Liver (tissue), 3 donors: ENCODE measurements around the gene CEACAM6.

Experiments
- EGR1 ChIP-seq, 2 donors: IDR thresholded peaks; 2 replicates each; pipeline ENCODE4 v1.6.1; 2016 to 2018; ENCODE audit warnings: antibody characterized with exemption in 2 of 2, low read depth in 2 of 2
- FOXA1 ChIP-seq: IDR thresholded peaks from 2 replicates; pipeline ENCODE4 v1.6.1; 2016; ENCODE audit warnings: antibody characterized with exemption
- GABPA ChIP-seq, 2 donors: IDR thresholded peaks in 1 of 2; conservative IDR thresholded peaks in 1 of 2; 2 replicates each; pipeline ENCODE4 v1.6.1; 2016; ENCODE audit warnings: antibody characterized with exemption in 2 of 2, mild to moderate bottlenecking in 1 of 2, moderate library complexity in 1 of 2
- JUND ChIP-seq, 2 donors: IDR thresholded peaks; 2 replicates each; pipeline ENCODE4 v1.6.1; 2016; ENCODE audit warnings: antibody characterized with exemption in 2 of 2
- RAD21 ChIP-seq, 2 donors: IDR thresholded peaks; 2 replicates each; pipeline ENCODE4 v1.6.1; 2016; ENCODE audit warnings: antibody characterized with exemption in 2 of 2, mild to moderate bottlenecking in 2 of 2
- RXRA ChIP-seq, 2 donors: IDR thresholded peaks; 2 replicates each; pipeline ENCODE4 v1.6.1; 2017 to 2018; ENCODE audit warnings: antibody characterized with exemption in 2 of 2, mild to moderate bottlenecking in 1 of 2
- SP1 ChIP-seq: IDR thresholded peaks from 2 replicates; pipeline ENCODE4 v1.6.1; 2018; ENCODE audit warnings: antibody characterized with exemption, mild to moderate bottlenecking
- TAF1 ChIP-seq: conservative IDR thresholded peaks from 2 replicates; pipeline ENCODE4 v1.6.1; 2016; ENCODE audit warnings: antibody characterized with exemption, mild to moderate bottlenecking
- YY1 ChIP-seq: IDR thresholded peaks from 2 replicates; pipeline ENCODE4 v1.6.1; 2016; ENCODE audit warnings: antibody characterized with exemption, mild to moderate bottlenecking
- TF ChIP-seq, protein P1 (sequence below): fragments of 150-350 bp; IDR thresholded peaks from 2 replicates; pipeline ENCODE4 v1.5.1; 2017; ENCODE audit warnings: improper control_type of control experiment, low read depth, low read length; ENCODE audit not compliant: missing input control
- TF ChIP-seq, protein P2 (sequence below): IDR thresholded peaks from 2 replicates; pipeline ENCODE4 v1.6.1; 2016; ENCODE audit warnings: antibody characterized with exemption, mild to moderate bottlenecking
- TF ChIP-seq, protein P3 (sequence below): IDR thresholded peaks from 2 replicates; pipeline ENCODE4 v1.6.1; 2016; ENCODE audit warnings: antibody characterized with exemption
- TF ChIP-seq, protein P4 (sequence below): IDR thresholded peaks from 2 replicates; pipeline ENCODE4 v1.6.1; 2016; ENCODE audit warnings: antibody characterized with exemption
- TF ChIP-seq, protein P5 (sequence below): IDR thresholded peaks from 2 replicates; pipeline ENCODE4 v1.6.1; 2016; ENCODE audit warnings: antibody characterized with exemption
- donor health status: healthy.
- donor health status: healthy.

DNA sequence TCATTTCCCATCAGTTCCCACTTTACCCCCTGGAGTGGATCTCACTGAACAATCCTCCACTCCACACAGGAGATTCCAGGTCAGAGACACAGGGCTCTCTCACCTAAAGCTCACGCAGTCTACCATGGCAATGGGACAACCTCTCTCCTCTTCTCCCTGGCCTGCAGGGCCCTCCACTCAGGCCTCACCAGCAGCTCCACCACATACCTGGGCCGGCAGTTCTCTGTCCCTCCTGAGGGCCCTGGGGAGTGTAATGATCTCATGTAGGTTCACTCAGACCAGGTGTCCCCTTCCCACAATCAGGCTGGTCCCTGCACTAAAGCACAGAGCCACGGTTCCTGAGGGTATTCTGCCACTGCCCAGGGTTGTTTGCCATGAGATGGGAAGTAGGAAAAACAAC, 56.7 kb downstream of the CEACAM6 start:
- TF ChIP-seq, protein P1, sequence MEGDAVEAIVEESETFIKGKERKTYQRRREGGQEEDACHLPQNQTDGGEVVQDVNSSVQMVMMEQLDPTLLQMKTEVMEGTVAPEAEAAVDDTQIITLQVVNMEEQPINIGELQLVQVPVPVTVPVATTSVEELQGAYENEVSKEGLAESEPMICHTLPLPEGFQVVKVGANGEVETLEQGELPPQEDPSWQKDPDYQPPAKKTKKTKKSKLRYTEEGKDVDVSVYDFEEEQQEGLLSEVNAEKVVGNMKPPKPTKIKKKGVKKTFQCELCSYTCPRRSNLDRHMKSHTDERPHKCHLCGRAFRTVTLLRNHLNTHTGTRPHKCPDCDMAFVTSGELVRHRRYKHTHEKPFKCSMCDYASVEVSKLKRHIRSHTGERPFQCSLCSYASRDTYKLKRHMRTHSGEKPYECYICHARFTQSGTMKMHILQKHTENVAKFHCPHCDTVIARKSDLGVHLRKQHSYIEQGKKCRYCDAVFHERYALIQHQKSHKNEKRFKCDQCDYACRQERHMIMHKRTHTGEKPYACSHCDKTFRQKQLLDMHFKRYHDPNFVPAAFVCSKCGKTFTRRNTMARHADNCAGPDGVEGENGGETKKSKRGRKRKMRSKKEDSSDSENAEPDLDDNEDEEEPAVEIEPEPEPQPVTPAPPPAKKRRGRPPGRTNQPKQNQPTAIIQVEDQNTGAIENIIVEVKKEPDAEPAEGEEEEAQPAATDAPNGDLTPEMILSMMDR = no peak
- TF ChIP-seq, protein P2, sequence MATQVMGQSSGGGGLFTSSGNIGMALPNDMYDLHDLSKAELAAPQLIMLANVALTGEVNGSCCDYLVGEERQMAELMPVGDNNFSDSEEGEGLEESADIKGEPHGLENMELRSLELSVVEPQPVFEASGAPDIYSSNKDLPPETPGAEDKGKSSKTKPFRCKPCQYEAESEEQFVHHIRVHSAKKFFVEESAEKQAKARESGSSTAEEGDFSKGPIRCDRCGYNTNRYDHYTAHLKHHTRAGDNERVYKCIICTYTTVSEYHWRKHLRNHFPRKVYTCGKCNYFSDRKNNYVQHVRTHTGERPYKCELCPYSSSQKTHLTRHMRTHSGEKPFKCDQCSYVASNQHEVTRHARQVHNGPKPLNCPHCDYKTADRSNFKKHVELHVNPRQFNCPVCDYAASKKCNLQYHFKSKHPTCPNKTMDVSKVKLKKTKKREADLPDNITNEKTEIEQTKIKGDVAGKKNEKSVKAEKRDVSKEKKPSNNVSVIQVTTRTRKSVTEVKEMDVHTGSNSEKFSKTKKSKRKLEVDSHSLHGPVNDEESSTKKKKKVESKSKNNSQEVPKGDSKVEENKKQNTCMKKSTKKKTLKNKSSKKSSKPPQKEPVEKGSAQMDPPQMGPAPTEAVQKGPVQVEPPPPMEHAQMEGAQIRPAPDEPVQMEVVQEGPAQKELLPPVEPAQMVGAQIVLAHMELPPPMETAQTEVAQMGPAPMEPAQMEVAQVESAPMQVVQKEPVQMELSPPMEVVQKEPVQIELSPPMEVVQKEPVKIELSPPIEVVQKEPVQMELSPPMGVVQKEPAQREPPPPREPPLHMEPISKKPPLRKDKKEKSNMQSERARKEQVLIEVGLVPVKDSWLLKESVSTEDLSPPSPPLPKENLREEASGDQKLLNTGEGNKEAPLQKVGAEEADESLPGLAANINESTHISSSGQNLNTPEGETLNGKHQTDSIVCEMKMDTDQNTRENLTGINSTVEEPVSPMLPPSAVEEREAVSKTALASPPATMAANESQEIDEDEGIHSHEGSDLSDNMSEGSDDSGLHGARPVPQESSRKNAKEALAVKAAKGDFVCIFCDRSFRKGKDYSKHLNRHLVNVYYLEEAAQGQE = no peak
- TF ChIP-seq, protein P3, sequence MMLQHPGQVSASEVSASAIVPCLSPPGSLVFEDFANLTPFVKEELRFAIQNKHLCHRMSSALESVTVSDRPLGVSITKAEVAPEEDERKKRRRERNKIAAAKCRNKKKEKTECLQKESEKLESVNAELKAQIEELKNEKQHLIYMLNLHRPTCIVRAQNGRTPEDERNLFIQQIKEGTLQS = no peak
- no peak for TF ChIP-seq EGR1 (IDR thresholded peaks at IDR 0.05; ENCODE audit: low read depth in 2 of 2)
- no peak for TF ChIP-seq JUND (IDR thresholded peaks at IDR 0.05)
- TF ChIP-seq, protein P4, sequence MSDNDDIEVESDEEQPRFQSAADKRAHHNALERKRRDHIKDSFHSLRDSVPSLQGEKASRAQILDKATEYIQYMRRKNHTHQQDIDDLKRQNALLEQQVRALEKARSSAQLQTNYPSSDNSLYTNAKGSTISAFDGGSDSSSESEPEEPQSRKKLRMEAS = no peak
- no peak for TF ChIP-seq YY1
- TF ChIP-seq TAF1 = no peak
- TF ChIP-seq RAD21 (IDR thresholded peaks at IDR 0.05) = no peak
- no peak for TF ChIP-seq FOXA1
- TF ChIP-seq, protein P5, sequence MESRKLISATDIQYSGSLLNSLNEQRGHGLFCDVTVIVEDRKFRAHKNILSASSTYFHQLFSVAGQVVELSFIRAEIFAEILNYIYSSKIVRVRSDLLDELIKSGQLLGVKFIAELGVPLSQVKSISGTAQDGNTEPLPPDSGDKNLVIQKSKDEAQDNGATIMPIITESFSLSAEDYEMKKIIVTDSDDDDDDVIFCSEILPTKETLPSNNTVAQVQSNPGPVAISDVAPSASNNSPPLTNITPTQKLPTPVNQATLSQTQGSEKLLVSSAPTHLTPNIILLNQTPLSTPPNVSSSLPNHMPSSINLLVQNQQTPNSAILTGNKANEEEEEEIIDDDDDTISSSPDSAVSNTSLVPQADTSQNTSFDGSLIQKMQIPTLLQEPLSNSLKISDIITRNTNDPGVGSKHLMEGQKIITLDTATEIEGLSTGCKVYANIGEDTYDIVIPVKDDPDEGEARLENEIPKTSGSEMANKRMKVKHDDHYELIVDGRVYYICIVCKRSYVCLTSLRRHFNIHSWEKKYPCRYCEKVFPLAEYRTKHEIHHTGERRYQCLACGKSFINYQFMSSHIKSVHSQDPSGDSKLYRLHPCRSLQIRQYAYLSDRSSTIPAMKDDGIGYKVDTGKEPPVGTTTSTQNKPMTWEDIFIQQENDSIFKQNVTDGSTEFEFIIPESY = no peak
- no peak for TF ChIP-seq GABPA (IDR thresholded peaks at IDR 0.05 in 1 of 2, conservative IDR thresholded peaks at IDR 0.05 in 1 of 2)
- TF ChIP-seq RXRA (IDR thresholded peaks at IDR 0.05) = no peak
- no peak for TF ChIP-seq SP1
